ENCODE results near the gene MYO9A.

DNA sequence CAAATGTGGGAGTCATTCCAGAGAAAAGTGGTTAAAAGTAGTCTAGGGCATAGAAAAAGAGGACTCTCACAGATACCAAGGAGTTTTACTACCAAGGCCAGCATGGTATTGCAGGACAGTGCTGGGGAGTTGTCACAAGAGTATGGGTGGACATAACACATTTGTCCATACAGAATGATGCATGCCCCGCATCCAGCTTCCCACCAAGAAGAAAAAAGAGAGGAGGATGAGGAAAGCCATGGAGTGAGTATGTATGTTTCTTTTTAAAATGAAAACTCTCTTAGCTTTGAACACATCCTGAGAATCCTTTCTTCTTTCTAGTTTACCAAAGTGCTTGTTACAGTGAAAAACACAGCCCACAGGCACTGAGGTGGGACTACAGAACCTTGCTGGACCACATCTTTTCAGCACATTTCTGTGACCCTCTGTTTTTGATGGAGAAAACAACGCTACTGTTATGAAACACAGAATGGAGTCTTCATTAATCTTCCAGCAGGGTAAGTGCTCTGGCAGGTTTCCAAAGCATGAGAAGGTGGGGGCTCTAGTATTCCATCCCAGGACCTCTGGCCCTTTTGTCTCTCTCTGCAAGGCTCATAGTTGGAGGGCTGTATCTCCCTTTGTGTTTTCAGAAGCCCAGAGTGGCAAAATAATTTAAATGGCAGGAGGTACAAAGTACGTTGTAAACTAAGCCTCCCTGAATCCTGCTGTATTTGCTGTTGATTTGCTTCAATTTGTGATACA lies 294.9 kb downstream of the MYO9A start:
- TF ChIP-seq SUZ12 (IDR thresholded peaks at IDR 0.05; ENCODE audit: extremely low read depth, insufficient read depth, insufficient read length), result no peak
- TF ChIP-seq YY1 (IDR thresholded peaks at IDR 0.05; ENCODE audit: insufficient read depth, insufficient read length), result no peak

Data from NT2/D1 (cell line).